T-helper 1 cell treated with Interleukin-12 subunit alpha and Interleukin-12 subunit beta and Interleukin-4 antibody, amounts not matched to agents 30 μg/mL and 1 μg/mL, for 36 hours (primary cell): ENCODE results near the gene DEFB127.
"Not testable (repeated sequence)": the region's sequence is repeated elsewhere in the genome, so short reads cannot be mapped to it uniquely, and the experiment has no call there.

ENCODE experiments used
- H3K27ac Mint-ChIP-seq: one replicate; pipeline ENCODE4 v1.8.0; 2021; ENCODE audit warnings: mild to moderate bottlenecking, mixed read lengths
- H3K27me3 Mint-ChIP-seq: one replicate; pipeline ENCODE4 v1.8.0; 2021; ENCODE audit warnings: low read depth, mixed read lengths
- H3K36me3 Mint-ChIP-seq: one replicate; pipeline ENCODE4 v1.8.0; 2021; ENCODE audit warnings: low read depth, mixed read lengths
- H3K4me1 Mint-ChIP-seq: one replicate; pipeline ENCODE4 v1.8.0; 2021; ENCODE audit warnings: low read depth, mixed read lengths
- H3K4me3 Mint-ChIP-seq: one replicate; pipeline ENCODE4 v1.8.0; 2021; ENCODE audit warnings: mild to moderate bottlenecking, moderate library complexity, mixed read lengths
- H3K9me3 Mint-ChIP-seq: one replicate; pipeline ENCODE4 v1.8.0; 2021; ENCODE audit warnings: mixed read lengths

Gene DEFB127

GRCh38 chr20:157154-157553 is at the start of gene DEFB127:
TSS of gene DEFB127 (plus strand) at chr20:157454. CDS start at chr20:157545, 91 bp downstream.
- no peaks in the 10 kb centered on the region for H3K9me3 Mint-ChIP-seq
- H3K27me3 Mint-ChIP-seq: peaks cover 21% of the 10 kb centered on the region
- no peak within 1 kb of the TSS for H3K4me3 Mint-ChIP-seq
- H3K36me3 Mint-ChIP-seq: no peaks in the 10 kb centered on the region
- H3K27ac Mint-ChIP-seq: no peak within 1 kb of the TSS
- H3K4me1 Mint-ChIP-seq: no peaks in the 10 kb centered on the region

GRCh38 chr20:112396-112795 is 44.9 kb upstream of the DEFB127 start:
- no peak overlapping the region for H3K27ac Mint-ChIP-seq
- no peaks in the 10 kb centered on the region for H3K36me3 Mint-ChIP-seq
- peaks cover 5% of the 10 kb centered on the region for H3K9me3 Mint-ChIP-seq
- no peak overlapping the region for H3K4me3 Mint-ChIP-seq
- H3K27me3 Mint-ChIP-seq: peaks cover 10% of the 10 kb centered on the region
- no peaks in the 10 kb centered on the region for H3K4me1 Mint-ChIP-seq

GRCh38 chr20:117518-117917 is 39.7 kb upstream of the DEFB127 start:
- Mint-ChIP-seq H3K9me3 (peaks cover 5% of the 10 kb centered on the region), H3K4me3 (no peak overlapping the region), H3K27me3 (peaks cover 21% of the 10 kb centered on the region), H3K36me3 (no peaks in the 10 kb centered on the region), H3K27ac (no peak overlapping the region), H3K4me1 (no peaks in the 10 kb centered on the region)

GRCh38 chr20:129786-130323 is 27.4 kb upstream of the DEFB127 start:
- H3K4me1 Mint-ChIP-seq, H3K4me3 Mint-ChIP-seq, H3K9me3 Mint-ChIP-seq, H3K36me3 Mint-ChIP-seq, H3K27me3 Mint-ChIP-seq, H3K27ac Mint-ChIP-seq: not testable (repeated sequence)

GRCh38 chr20:137668-138490 is 19.4 kb upstream of the DEFB127 start:
- H3K27ac Mint-ChIP-seq: no peak overlapping the region
- peaks cover 25% of the 10 kb centered on the region for H3K27me3 Mint-ChIP-seq
- H3K36me3 Mint-ChIP-seq: no peaks in the 10 kb centered on the region

GRCh38 chr20:142290-142689 is 15.0 kb upstream of the DEFB127 start, which contains the start of gene DEFB126:
TSS of gene DEFB126 (plus strand) at chr20:142590. CDS start at chr20:142629, 39 bp downstream.
- peaks cover 33% of the 10 kb centered on the region for H3K27me3 Mint-ChIP-seq
- H3K36me3 Mint-ChIP-seq: no peaks in the 10 kb centered on the region
- H3K27ac Mint-ChIP-seq: no peak within 1 kb of the TSS
- peaks cover 12% of the 10 kb centered on the region for H3K9me3 Mint-ChIP-seq
- H3K4me3 Mint-ChIP-seq: no peak within 1 kb of the TSS
- H3K4me1 Mint-ChIP-seq: no peaks in the 10 kb centered on the region

More at GRCh38 chr20:137668-138490, 19.4 kb upstream of the DEFB127 start:
- H3K9me3 Mint-ChIP-seq: peaks cover 17% of the 10 kb centered on the region
- no peak overlapping the region for H3K4me3 Mint-ChIP-seq
- no peaks in the 10 kb centered on the region for H3K4me1 Mint-ChIP-seq

GRCh38 chr20:145877-146276 is 11.4 kb upstream of the DEFB127 start:
- Mint-ChIP-seq H3K4me3 (no peak overlapping the region), H3K4me1 (no peaks in the 10 kb centered on the region), H3K36me3 (no peaks in the 10 kb centered on the region), H3K27ac (no peak overlapping the region), H3K9me3 (no peaks in the 10 kb centered on the region), H3K27me3 (peaks cover 25% of the 10 kb centered on the region)

- H3K27ac Mint-ChIP-seq: no peak overlapping the region
- H3K4me3 Mint-ChIP-seq: no peak overlapping the region
- no peaks in the 10 kb centered on the region for H3K9me3 Mint-ChIP-seq
- no peaks in the 10 kb centered on the region for H3K4me1 Mint-ChIP-seq
- H3K36me3 Mint-ChIP-seq: no peaks in the 10 kb centered on the region
- H3K27me3 Mint-ChIP-seq: peaks cover 17% of the 10 kb centered on the region
Measured at GRCh38 chr20:152131-152530, 5.1 kb upstream of the DEFB127 start.

- Mint-ChIP-seq H3K27me3 (peaks cover 14% of the 10 kb centered on the region), H3K4me3 (no peak overlapping the region), H3K27ac (no peak overlapping the region), H3K4me1 (no peaks in the 10 kb centered on the region), H3K9me3 (no peaks in the 10 kb centered on the region), H3K36me3 (no peaks in the 10 kb centered on the region)
Measured at GRCh38 chr20:164618-165017, 7.4 kb downstream of the DEFB127 start.

GRCh38 chr20:168876-169275 is 11.6 kb downstream of the DEFB127 start:
- H3K27ac Mint-ChIP-seq: no peak overlapping the region
- no peaks in the 10 kb centered on the region for H3K4me1 Mint-ChIP-seq
- no peaks in the 10 kb centered on the region for H3K9me3 Mint-ChIP-seq
- peaks cover 8% of the 10 kb centered on the region for H3K27me3 Mint-ChIP-seq
- no peak overlapping the region for H3K4me3 Mint-ChIP-seq
- no peaks in the 10 kb centered on the region for H3K36me3 Mint-ChIP-seq

- H3K27ac Mint-ChIP-seq: no peak overlapping the region
- H3K27me3 Mint-ChIP-seq: peaks cover 53% of the 10 kb centered on the region
- H3K4me1 Mint-ChIP-seq: no peaks in the 10 kb centered on the region
- peaks cover 20% of the 10 kb centered on the region for H3K9me3 Mint-ChIP-seq
- no peaks in the 10 kb centered on the region for H3K36me3 Mint-ChIP-seq
- H3K4me3 Mint-ChIP-seq: no peak overlapping the region
Measured at GRCh38 chr20:184288-184687, 27.0 kb downstream of the DEFB127 start.

GRCh38 chr20:187733-188132 is 30.5 kb downstream of the DEFB127 start:
- no peak overlapping the region for H3K27ac Mint-ChIP-seq
- no peaks in the 10 kb centered on the region for H3K36me3 Mint-ChIP-seq
- no peaks in the 10 kb centered on the region for H3K4me1 Mint-ChIP-seq
- peaks cover 45% of the 10 kb centered on the region for H3K27me3 Mint-ChIP-seq
- H3K4me3 Mint-ChIP-seq: no peak overlapping the region
- peaks cover 23% of the 10 kb centered on the region for H3K9me3 Mint-ChIP-seq

- peaks cover 11% of the 10 kb centered on the region for H3K9me3 Mint-ChIP-seq
- H3K27me3 Mint-ChIP-seq: peaks cover 35% of the 10 kb centered on the region
- no peak within 1 kb of the TSS for H3K27ac Mint-ChIP-seq
- no peaks in the 10 kb centered on the region for H3K4me1 Mint-ChIP-seq
- H3K36me3 Mint-ChIP-seq: no peaks in the 10 kb centered on the region
- H3K4me3 Mint-ChIP-seq: no peak within 1 kb of the TSS
Measured at GRCh38 chr20:189611-190010, 32.4 kb downstream of the DEFB127 start, which contains the start of gene DEFB128. TSS of gene DEFB128 (minus strand) at chr20:189711. CDS start at chr20:189623, 88 bp downstream.

- Mint-ChIP-seq H3K36me3 (no peaks in the 10 kb centered on the region), H3K4me1 (no peaks in the 10 kb centered on the region), H3K27me3 (peaks cover 25% of the 10 kb centered on the region), H3K9me3 (no peaks in the 10 kb centered on the region), H3K27ac (no peak overlapping the region), H3K4me3 (no peak overlapping the region)
Measured at GRCh38 chr20:198225-198624, 41.0 kb downstream of the DEFB127 start.

- no peaks in the 10 kb centered on the region for H3K36me3 Mint-ChIP-seq
- no peaks in the 10 kb centered on the region for H3K9me3 Mint-ChIP-seq
Measured at GRCh38 chr20:199996-200395, 42.7 kb downstream of the DEFB127 start.

More at GRCh38 chr20:199996-200395, 42.7 kb downstream of the DEFB127 start:
- Mint-ChIP-seq H3K27ac (no peak overlapping the region), H3K4me3 (no peak overlapping the region), H3K4me1 (no peaks in the 10 kb centered on the region), H3K27me3 (peaks cover 36% of the 10 kb centered on the region)
